ENCODE measurements around the gene FAAH. TPM values are rescaled to one million over a fixed set of nuclear protein-coding genes. Genes with fewer than 3 reads are reported as not detected.

Gene FAAH
- polyA plus RNA-seq, 1 of the 3 experiments (the other 2 are of a cell fraction), result 1.2 TPM

DNA sequence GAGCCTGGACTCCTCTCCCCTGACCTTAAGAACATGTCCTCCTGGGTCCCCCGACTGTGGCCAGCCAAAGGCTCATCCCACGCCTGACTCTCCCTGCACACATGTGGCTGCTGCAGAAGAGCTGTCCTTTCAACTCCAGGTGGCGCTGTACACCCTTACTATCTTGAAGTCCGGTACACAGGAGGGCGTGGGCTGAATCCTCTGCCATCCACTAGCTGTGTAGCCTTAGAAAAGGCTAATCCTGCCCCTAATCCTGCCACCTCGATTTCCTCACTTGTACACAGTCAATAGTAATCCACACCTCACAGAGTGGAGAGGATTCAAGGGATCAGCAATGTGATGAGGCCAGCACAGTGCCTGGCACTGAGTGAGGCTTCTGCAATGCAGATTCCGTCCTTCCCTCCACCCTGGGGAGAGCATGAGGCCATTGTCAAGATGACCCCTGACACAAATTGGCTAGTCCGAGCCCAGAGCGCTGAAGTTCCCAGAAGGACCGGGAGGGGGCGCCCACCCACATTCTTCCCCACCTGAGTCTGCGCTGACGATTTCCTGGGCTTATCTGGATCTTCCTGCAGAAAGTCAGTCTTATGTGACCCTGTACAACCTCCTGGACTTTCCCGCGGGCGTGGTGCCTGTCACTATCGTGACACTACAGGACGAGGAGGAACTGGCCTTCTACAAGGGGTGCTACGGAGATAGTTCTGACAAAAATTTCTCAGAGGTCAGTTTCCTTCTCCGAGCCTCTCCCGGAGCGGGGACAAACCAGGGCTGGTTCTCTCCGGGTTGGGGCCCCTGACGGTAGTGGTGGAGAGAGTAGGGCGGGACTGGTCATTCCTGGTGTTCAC, 48.4 kb downstream of the FAAH start:
- H3K27me3 ChIP-seq (ENCODE audit: insufficient read depth), result peaks cover 4% of the 10 kb centered on the region; the same call in 1 of the 2 replicates
- H3K9ac ChIP-seq, result no peak overlapping the region
- H2AFZ ChIP-seq (ENCODE audit: low read depth), result peak overlapping the region; percentile 23; the same call in 1 of the 2 replicates
- peak; percentile 81 for DNase-seq
- CTCF ChIA-PET, result interaction anchor here (0.6 to 11.4 kb wide), 44 partner anchors 8 to 303 kb away, joined by 3 to 150 read pairs (median 5); partner anchors contain the start of genes ATPAF1, EFCAB14 and KNCN
- H3K36me3 ChIP-seq (replicated peaks in 1 of 2; ENCODE audit: control insufficient read depth in 1 of 2, insufficient read depth in 2 of 2, low read length in 1 of 2), result no peaks in the 10 kb centered on the region
- H3F3A ChIP-seq (replicated peaks; ENCODE audit: insufficient read depth), result no peaks in the 10 kb centered on the region
- H3K4me1 ChIP-seq (ENCODE audit: control insufficient read depth in 1 of 2, insufficient read depth in 2 of 2, low read depth in 1 of 2, low read length in 1 of 2), result peaks cover 0 to 6% of the 10 kb centered on the region in 2 experiments; a peak in 1 of 4 replicates
- POLR2A ChIA-PET, result no interaction called here
- no peaks in the 10 kb centered on the region for H3K79me2 ChIP-seq (ENCODE audit: insufficient read depth)
- WGBS (ENCODE audit: low lambda C conversion rate), result 16% methylated on average over 12 of the region's 25 CpGs
- H3K27ac ChIP-seq (ENCODE audit: low read depth in 2 of 2, low read length in 1 of 2), result 0 out of 4 replicates have a peak overlapping the region, but pooled peaks of 1 of the 2 experiments have one; percentile 53
- peak overlapping the region; percentile 49 to 55 for H3K4me3 ChIP-seq (ENCODE audit: low read depth in 2 of 2, low read length in 1 of 2)
- no peaks in the 10 kb centered on the region for H4K20me1 ChIP-seq (ENCODE audit: insufficient read depth)
- peak overlapping the region; percentile 86 for H3K4me2 ChIP-seq
- H3K9me2 ChIP-seq, result no peaks in the 10 kb centered on the region
- H3K9me3 ChIP-seq, result no peaks in the 10 kb centered on the region
- TF ChIP-seq EP300 (IDR thresholded peaks at IDR 0.05; ENCODE audit: borderline replicate concordance in 1 of 2, low read depth in 1 of 2, low read length in 1 of 2), result no peak
- TF ChIP-seq REST (IDR thresholded peaks at IDR 0.05; ENCODE audit: low read depth, low read length), result no peak
- no peak for TF ChIP-seq NFIC (IDR thresholded peaks at IDR 0.05; ENCODE audit: borderline replicate concordance)
- TF ChIP-seq FOXJ3 (CRISPR knock-in tag; IDR thresholded peaks at IDR 0.05), result no peak
- TF ChIP-seq, protein P1, sequence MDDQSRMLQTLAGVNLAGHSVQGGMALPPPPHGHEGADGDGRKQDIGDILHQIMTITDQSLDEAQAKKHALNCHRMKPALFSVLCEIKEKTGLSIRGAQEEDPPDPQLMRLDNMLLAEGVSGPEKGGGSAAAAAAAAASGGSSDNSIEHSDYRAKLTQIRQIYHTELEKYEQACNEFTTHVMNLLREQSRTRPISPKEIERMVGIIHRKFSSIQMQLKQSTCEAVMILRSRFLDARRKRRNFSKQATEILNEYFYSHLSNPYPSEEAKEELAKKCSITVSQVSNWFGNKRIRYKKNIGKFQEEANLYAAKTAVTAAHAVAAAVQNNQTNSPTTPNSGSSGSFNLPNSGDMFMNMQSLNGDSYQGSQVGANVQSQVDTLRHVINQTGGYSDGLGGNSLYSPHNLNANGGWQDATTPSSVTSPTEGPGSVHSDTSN (IDR thresholded peaks at IDR 0.05), result no peak
- TF ChIP-seq ZBTB33 (IDR thresholded peaks at IDR 0.05; ENCODE audit: borderline replicate concordance, low read depth), result no peak
- TF ChIP-seq NRF1 (IDR thresholded peaks at IDR 0.05; ENCODE audit: low read depth, low read length), result peak; percentile 56
- TF ChIP-seq RAD21 (IDR thresholded peaks at IDR 0.05; ENCODE audit: low read length), result peak; percentile 58
- no peak for TF ChIP-seq TCF12 (IDR thresholded peaks at IDR 0.05)
- TF ChIP-seq RCOR1 (IDR thresholded peaks at IDR 0.05; ENCODE audit: low read length), result no peak
- no peak for TF ChIP-seq RFX5 (IDR thresholded peaks at IDR 0.05; ENCODE audit: low read length)
- no peak for TF ChIP-seq YY1 (IDR thresholded peaks at IDR 0.05; ENCODE audit: low read depth)
- no peak for TF ChIP-seq GABPA (IDR thresholded peaks at IDR 0.05; ENCODE audit: low read depth)
- TF ChIP-seq FOXM1 (IDR thresholded peaks at IDR 0.05; ENCODE audit: low read depth), result no peak
- TF ChIP-seq USF1 (IDR thresholded peaks at IDR 0.05; ENCODE audit: borderline replicate concordance, low read depth), result no peak
- 0 out of 2 replicates have a peak, but pooled peaks have one; percentile 21 for TF ChIP-seq MXI1 (IDR thresholded peaks at IDR 0.05; ENCODE audit: low read depth, low read length)
- no peak for TF ChIP-seq GATA2 (CRISPR knock-in tag; IDR thresholded peaks at IDR 0.05)
- peak; percentile 22 for TF ChIP-seq CHD2 (IDR thresholded peaks at IDR 0.05; ENCODE audit: low read length, partially characterized antibody)
- no peak for TF ChIP-seq ELF1 (IDR thresholded peaks at IDR 0.05)
- no peak for TF ChIP-seq FOSL2 (IDR thresholded peaks at IDR 0.05; ENCODE audit: borderline replicate concordance, low read depth)
- TF ChIP-seq TEAD4 (IDR thresholded peaks at IDR 0.05; ENCODE audit: borderline replicate concordance, insufficient read depth), result no peak
- TF ChIP-seq MEF2A (IDR thresholded peaks at IDR 0.05; ENCODE audit: borderline replicate concordance, low read depth), result no peak
- no peak; the same call in 1 of the 2 replicates for TF ChIP-seq SIN3A (IDR thresholded peaks at IDR 0.05; ENCODE audit: borderline replicate concordance, low read depth, low read length)
- peak; percentile 91 for TF ChIP-seq CTCF (IDR thresholded peaks at IDR 0.05)
